Prostate gland (tissue), 2 donors: ENCODE results near the gene FBN2. TPM values are rescaled to one million over a fixed set of nuclear protein-coding genes. Genes with fewer than 3 reads are reported as not detected.

Experiments used
- DNase-seq: peaks from one replicate; pipeline ENCODE4 v3.0.0-alpha.2; 2019; ENCODE audit warnings: low spot score
- H3K27ac ChIP-seq, 2 donors: fragments of 200-600 bp; sonication (generic); 2 replicates each; pipeline ENCODE4 v1.5.1; 2017 to 2019
- H3K27me3 ChIP-seq: fragments of 200-600 bp; sonication (generic); replicated peaks from 2 replicates; pipeline ENCODE4 v1.5.1; 2019; ENCODE audit not compliant: insufficient read depth
- H3K36me3 ChIP-seq, 2 donors: fragments of 200-600 bp; sonication (generic); 1 replicate in 1 of 2; 2 replicates in 1 of 2; pipeline versions ENCODE4 v1.5.1 to v1.8.1; 2017 to 2019
- H3K4me1 ChIP-seq: fragments of 200-600 bp; sonication (generic); replicated peaks from 2 replicates; pipeline ENCODE4 v1.5.1; 2019
- H3K4me3 ChIP-seq, 2 donors: fragments of 200-600 bp; sonication (generic); 2 replicates each; pipeline ENCODE4 v1.5.1; 2017 to 2019
- H3K9me3 ChIP-seq: fragments of 200-600 bp; sonication (generic); 2 replicates; pipeline ENCODE4 v1.5.1; 2017
- POLR2A ChIP-seq: fragments of 450-650 bp; IDR thresholded peaks from one replicate; pipeline ENCODE4 v1.6.1; 2016; ENCODE audit warnings: antibody characterized with exemption, mild to moderate bottlenecking
- POLR2AphosphoS5 ChIP-seq: sonication (generic); formaldehyde crosslinking; IDR thresholded peaks from one replicate; pipeline ENCODE4 v1.6.1; 2017; ENCODE audit warnings: antibody characterized with exemption
- WGBS: methylation state at CpG from one replicate; pipeline ENCODE4 v1.1.5; 2018; 5-methylcytosine and 5-hydroxymethylcytosine counted together
- intact Hi-C: fragments of 100-400 bp; cut with DNase I; formaldehyde crosslinking; loops from one replicate; pipeline ENCODE4 v1.14.2; 2022
- total RNA-seq, 2 donors: library from RNA; depleted of rRNA; stranded (reverse); fragments of >200 nt; gene quantifications; one replicate each; pipeline ENCODE4 v1.1.0, GENCODE V29; 2016
- TF ChIP-seq, protein P1 (sequence below), 4 experiments: fragments of 200-600 bp in 2 of 4; fragments of 450-650 bp in 2 of 4; sonication (generic) in 2 of 4; IDR thresholded peaks; 1 replicate in 3 of 4; 2 replicates in 1 of 4; pipeline ENCODE4 v1.5.1; 2016 to 2019; ENCODE audit warnings: antibody characterized with exemption in 4 of 4, mild to moderate bottlenecking in 2 of 4, moderate library complexity in 2 of 4

Gene FBN2
- total RNA-seq, 2 donors from 2014 or later = 0.82 to 6.6 TPM

DNA sequence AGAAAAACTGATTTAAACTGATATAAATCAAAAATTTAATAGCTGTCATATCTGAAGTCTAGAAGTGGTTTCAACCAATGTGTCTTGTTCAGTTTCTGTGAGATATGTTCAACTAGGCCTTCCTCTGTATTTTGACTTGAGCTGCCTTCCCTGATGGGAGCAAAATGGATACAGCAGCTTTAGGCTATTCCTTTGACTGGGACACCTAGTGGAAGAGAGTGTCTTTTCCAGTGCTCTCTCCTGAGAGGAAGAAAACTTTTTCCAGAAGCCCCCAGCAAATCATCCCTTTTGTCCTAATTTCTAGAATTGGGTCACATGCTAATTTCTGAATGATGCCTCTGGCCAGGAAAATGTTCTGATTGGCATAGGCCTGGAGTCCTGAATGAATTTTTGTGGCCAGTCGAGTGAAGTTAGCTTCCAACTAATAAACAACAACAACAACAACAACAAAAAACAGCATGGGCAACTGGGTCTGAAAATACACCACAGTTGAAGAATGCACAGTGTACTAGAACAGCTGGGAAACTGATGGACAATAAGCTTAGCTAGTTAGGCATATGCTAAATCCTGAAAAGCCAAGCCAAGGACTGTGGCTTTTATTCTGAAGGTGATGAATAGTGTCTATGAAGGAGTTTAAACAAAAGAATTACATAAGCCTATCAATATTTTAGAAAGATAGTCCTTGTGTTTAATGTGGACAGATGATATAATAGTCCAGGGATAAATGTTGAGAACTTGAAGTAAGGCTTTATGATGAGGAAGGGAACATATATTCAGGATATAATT, 125.7 kb downstream of the FBN2 start:
- H3K36me3 ChIP-seq = no peaks in the 10 kb centered on the region
- no peaks in the 10 kb centered on the region for H3K9me3 ChIP-seq
- intact Hi-C loops = no loop called here
- WGBS = 92% methylated on average over 1 of the region's 1 CpG
- no peak for DNase-seq
- H3K4me3 ChIP-seq = no peak overlapping the region
- no peak overlapping the region for H3K27ac ChIP-seq
- no peaks in the 10 kb centered on the region for H3K4me1 ChIP-seq
- no peaks in the 10 kb centered on the region for H3K27me3 ChIP-seq
- TF ChIP-seq POLR2AphosphoS5 (no peak), POLR2A (no peak)
- TF ChIP-seq, protein P1, sequence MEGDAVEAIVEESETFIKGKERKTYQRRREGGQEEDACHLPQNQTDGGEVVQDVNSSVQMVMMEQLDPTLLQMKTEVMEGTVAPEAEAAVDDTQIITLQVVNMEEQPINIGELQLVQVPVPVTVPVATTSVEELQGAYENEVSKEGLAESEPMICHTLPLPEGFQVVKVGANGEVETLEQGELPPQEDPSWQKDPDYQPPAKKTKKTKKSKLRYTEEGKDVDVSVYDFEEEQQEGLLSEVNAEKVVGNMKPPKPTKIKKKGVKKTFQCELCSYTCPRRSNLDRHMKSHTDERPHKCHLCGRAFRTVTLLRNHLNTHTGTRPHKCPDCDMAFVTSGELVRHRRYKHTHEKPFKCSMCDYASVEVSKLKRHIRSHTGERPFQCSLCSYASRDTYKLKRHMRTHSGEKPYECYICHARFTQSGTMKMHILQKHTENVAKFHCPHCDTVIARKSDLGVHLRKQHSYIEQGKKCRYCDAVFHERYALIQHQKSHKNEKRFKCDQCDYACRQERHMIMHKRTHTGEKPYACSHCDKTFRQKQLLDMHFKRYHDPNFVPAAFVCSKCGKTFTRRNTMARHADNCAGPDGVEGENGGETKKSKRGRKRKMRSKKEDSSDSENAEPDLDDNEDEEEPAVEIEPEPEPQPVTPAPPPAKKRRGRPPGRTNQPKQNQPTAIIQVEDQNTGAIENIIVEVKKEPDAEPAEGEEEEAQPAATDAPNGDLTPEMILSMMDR (IDR thresholded peaks at IDR 0.05) = no peak

DNA sequence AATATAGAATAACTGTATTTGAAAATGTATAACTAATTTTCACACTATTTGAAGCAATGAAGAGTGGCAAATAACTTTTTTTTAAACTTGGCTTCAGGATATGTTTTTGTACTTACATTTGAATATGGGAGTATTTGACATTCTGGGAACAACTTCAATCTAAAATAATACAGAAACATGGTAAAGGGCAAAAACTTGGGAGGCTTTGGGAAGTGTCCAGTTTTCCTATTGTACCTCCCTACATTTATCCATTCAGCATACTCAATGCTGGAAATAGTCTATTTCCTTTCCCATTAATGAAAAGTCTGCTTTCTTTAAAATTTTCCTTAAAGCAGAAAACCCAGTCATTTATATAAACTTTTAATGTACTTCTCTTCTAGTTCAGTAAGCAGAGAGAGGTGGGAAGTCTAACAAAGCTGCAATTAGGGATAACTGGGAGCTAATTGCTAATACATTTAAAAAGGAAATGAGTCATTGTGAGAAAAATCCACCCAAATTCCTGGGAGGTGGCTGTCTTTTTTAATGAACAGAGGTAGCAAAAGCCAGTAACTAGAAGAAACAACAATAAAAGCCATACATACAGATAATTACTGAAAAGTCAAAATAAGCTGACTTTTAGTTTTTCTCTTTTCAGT, 128.8 kb downstream of the FBN2 start:
- TF ChIP-seq, protein P1 (IDR thresholded peaks at IDR 0.05) = no peak
- TF ChIP-seq POLR2A = no peak
- no peak for TF ChIP-seq POLR2AphosphoS5
- Histone ChIP-seq H3K9me3 (no peaks in the 10 kb centered on the region), H3K36me3 (no peaks in the 10 kb centered on the region), H3K4me3 (no peak overlapping the region), H3K4me1 (no peaks in the 10 kb centered on the region), H3K27ac (no peak overlapping the region), H3K27me3 (no peaks in the 10 kb centered on the region)
- DNase-seq = no peak
- intact Hi-C loops = no loop called here

DNA sequence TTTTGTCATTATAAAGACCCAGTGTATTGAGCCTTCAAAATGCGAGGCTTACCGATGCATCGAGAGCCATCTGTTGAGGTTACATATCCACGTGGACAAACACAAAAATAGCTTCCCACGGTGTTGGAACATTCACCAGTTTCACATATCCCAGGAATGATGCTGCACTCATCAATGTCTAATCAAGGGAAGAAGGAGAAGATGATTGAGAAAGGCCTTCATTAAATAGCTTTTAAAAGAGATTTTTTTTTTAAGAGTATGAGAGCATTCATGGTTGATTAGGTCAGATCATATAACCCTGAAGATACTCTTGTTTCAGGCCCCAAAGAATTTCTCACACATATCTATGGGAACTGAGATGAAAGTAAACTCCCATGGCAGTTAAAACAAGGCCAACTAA, 129.4 kb downstream of the FBN2 start:
- TF ChIP-seq POLR2A = no peak
- no peak for TF ChIP-seq POLR2AphosphoS5
- TF ChIP-seq, protein P1 (IDR thresholded peaks at IDR 0.05) = no peak
- WGBS = 95% methylated on average over 5 of the region's 5 CpGs
- intact Hi-C loops = no loop called here
- no peaks in the 10 kb centered on the region for H3K4me1 ChIP-seq
- no peak overlapping the region for H3K4me3 ChIP-seq
- no peak for DNase-seq
- no peaks in the 10 kb centered on the region for H3K9me3 ChIP-seq
- H3K27me3 ChIP-seq = no peaks in the 10 kb centered on the region
- no peaks in the 10 kb centered on the region for H3K36me3 ChIP-seq
- no peak overlapping the region for H3K27ac ChIP-seq

DNA sequence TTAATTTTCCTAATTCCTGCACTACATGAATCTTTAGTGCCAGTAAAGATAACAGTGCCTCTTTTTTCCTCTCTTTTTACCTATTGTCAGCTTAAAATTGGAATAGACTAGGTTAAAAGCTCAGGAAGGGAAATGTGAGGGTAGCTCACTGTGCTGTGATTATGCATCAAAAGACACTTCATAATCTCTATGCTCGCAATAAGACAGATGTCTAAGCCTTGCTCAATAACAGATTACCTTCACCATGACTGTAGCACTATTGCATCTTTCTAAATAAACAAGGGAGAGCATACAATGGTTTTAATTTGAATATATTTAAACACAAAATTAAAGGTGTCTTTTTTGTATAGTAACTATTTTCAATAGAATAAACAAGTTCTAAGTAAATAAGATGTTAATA, 130.1 kb downstream of the FBN2 start:
- WGBS = 97% methylated on average over 1 of the region's 1 CpG
- no peak overlapping the region for H3K27ac ChIP-seq
- no peak for DNase-seq
- TF ChIP-seq POLR2AphosphoS5 = no peak
- TF ChIP-seq, protein P1 (IDR thresholded peaks at IDR 0.05) = no peak
- no peak for TF ChIP-seq POLR2A
- no peaks in the 10 kb centered on the region for H3K27me3 ChIP-seq
- H3K9me3 ChIP-seq = no peaks in the 10 kb centered on the region
- no peaks in the 10 kb centered on the region for H3K36me3 ChIP-seq
- intact Hi-C loops = no loop called here
- H3K4me1 ChIP-seq = no peaks in the 10 kb centered on the region
- no peak overlapping the region for H3K4me3 ChIP-seq

DNA sequence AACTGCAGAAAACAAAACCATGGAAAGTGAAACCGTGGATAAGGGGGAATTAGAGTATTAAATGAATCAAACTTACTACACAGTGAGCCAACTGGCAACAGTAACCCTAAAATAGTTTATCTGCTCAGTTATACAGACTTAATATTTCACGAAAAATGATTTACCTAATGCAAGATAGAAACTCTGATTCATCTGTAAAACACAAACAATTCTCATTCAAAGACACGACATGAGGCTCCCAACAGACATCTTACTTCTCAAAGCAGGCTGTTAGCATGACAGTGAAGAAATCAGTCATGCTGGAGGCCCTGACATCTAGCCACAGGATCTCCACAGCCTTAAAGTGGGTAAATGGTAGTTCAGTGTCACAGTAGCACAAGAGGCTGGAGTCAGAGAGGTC, 131.2 kb downstream of the FBN2 start:
- 63% methylated on average over 3 of the region's 3 CpGs for WGBS
- no peaks in the 10 kb centered on the region for H3K36me3 ChIP-seq
- no peaks in the 10 kb centered on the region for H3K4me1 ChIP-seq
- DNase-seq = no peak
- no peaks in the 10 kb centered on the region for H3K27me3 ChIP-seq
- intact Hi-C loops = no loop called here
- no peaks in the 10 kb centered on the region for H3K9me3 ChIP-seq
- no peak overlapping the region for H3K27ac ChIP-seq
- no peak overlapping the region for H3K4me3 ChIP-seq
- TF ChIP-seq, protein P1 (IDR thresholded peaks at IDR 0.05) = no peak
- TF ChIP-seq POLR2A (no peak), POLR2AphosphoS5 (no peak)
